ENCODE results near the gene PHF21A. TPM values are rescaled to one million over a fixed set of nuclear protein-coding genes. Genes with fewer than 3 reads are reported as not detected.
"Not testable (repeated sequence)": the region's sequence is repeated elsewhere in the genome, so short reads cannot be mapped to it uniquely, and the experiment has no call there.

The PHF21A gene
- total RNA-seq, 1 experiment from 2014 or later, result 6.4 TPM

- Histone ChIP-seq H3K27ac (no peak overlapping the region), H3K36me3 (no peaks in the 10 kb centered on the region), H3K4me1 (replicated peaks) (no peaks in the 10 kb centered on the region), H3K4me3 (no peak overlapping the region), H3K9me3 (replicated peaks) (no peaks in the 10 kb centered on the region), H3K27me3 (replicated peaks) (no peaks in the 10 kb centered on the region)
- no peak for DNase-seq (ENCODE audit: low read depth in 1 of 2, low spot score in 2 of 2)
These were observed 126.6 kb downstream of the PHF21A start for GRCh38 chr11:45994371-45995341.

- no peaks in the 10 kb centered on the region for H3K4me1 ChIP-seq (replicated peaks)
- H3K27me3 ChIP-seq (replicated peaks), result no peaks in the 10 kb centered on the region
- H3K4me3 ChIP-seq, result no peak overlapping the region
- H3K36me3 ChIP-seq, result no peaks in the 10 kb centered on the region
- no peaks in the 10 kb centered on the region for H3K9me3 ChIP-seq (replicated peaks)
- H3K27ac ChIP-seq, result no peak overlapping the region
- DNase-seq (ENCODE audit: low read depth in 1 of 2, low spot score in 2 of 2), result no peak
These were observed 127.7 kb downstream of the PHF21A start for GRCh38 chr11:45993531-45994001.

- H3K4me3 ChIP-seq, result no peak overlapping the region
- H3K4me1 ChIP-seq (replicated peaks), result no peaks in the 10 kb centered on the region
- no peak for DNase-seq (ENCODE audit: low read depth in 1 of 2, low spot score in 2 of 2)
- no peak overlapping the region for H3K27ac ChIP-seq
- H3K36me3 ChIP-seq, result no peaks in the 10 kb centered on the region
- H3K9me3 ChIP-seq (replicated peaks), result no peaks in the 10 kb centered on the region
- no peaks in the 10 kb centered on the region for H3K27me3 ChIP-seq (replicated peaks)
These were observed 132.3 kb downstream of the PHF21A start for GRCh38 chr11:45988921-45989320.

- peaks cover 9% of the 10 kb centered on the region for H3K4me1 ChIP-seq (replicated peaks)
- no peak overlapping the region for H3K4me3 ChIP-seq
These were observed 136.0 kb downstream of the PHF21A start for GRCh38 chr11:45985212-45985611.

GRCh38 chr11:45984192-45984591, 137.1 kb downstream of the PHF21A start:
- no peak for DNase-seq (ENCODE audit: low read depth in 1 of 2, low spot score in 2 of 2)

More at GRCh38 chr11:45985212-45985611, 136.0 kb downstream of the PHF21A start:
- no peaks in the 10 kb centered on the region for H3K36me3 ChIP-seq
- no peaks in the 10 kb centered on the region for H3K9me3 ChIP-seq (replicated peaks)
- no peaks in the 10 kb centered on the region for H3K27me3 ChIP-seq (replicated peaks)
- no peak for DNase-seq (ENCODE audit: low read depth in 1 of 2, low spot score in 2 of 2)
- no peak overlapping the region for H3K27ac ChIP-seq

GRCh38 chr11:45983471-45983845, 137.8 kb downstream of the PHF21A start:
- Histone ChIP-seq H3K36me3 (peaks cover 8% of the 10 kb centered on the region; the same call in 1 of the 2 replicates), H3K4me1 (replicated peaks) (peaks cover 9% of the 10 kb centered on the region), H3K9me3 (replicated peaks) (no peaks in the 10 kb centered on the region), H3K27ac (no peak overlapping the region), H3K27me3 (replicated peaks) (no peaks in the 10 kb centered on the region), H3K4me3 (no peak overlapping the region)
- DNase-seq (ENCODE audit: low read depth in 1 of 2, low spot score in 2 of 2), result no peak

More at GRCh38 chr11:45984192-45984591, 137.1 kb downstream of the PHF21A start:
- Histone ChIP-seq H3K27ac (no peak overlapping the region), H3K9me3 (replicated peaks) (no peaks in the 10 kb centered on the region), H3K27me3 (replicated peaks) (no peaks in the 10 kb centered on the region), H3K4me3 (no peak overlapping the region), H3K4me1 (replicated peaks) (peaks cover 9% of the 10 kb centered on the region), H3K36me3 (peaks cover 4% of the 10 kb centered on the region; the same call in 1 of the 2 replicates)

GRCh38 chr11:45982656-45983470, 138.4 kb downstream of the PHF21A start:
- Histone ChIP-seq H3K27ac (no peak overlapping the region), H3K4me1 (replicated peaks) (peaks cover 9% of the 10 kb centered on the region), H3K4me3 (no peak overlapping the region), H3K36me3 (peaks cover 11% of the 10 kb centered on the region; the same call in 1 of the 2 replicates), H3K27me3 (replicated peaks) (no peaks in the 10 kb centered on the region), H3K9me3 (replicated peaks) (no peaks in the 10 kb centered on the region)
- peak; percentile 64 to 65 for DNase-seq (ENCODE audit: low read depth in 1 of 2, low spot score in 2 of 2)

- peaks cover 11% of the 10 kb centered on the region; the same call in 1 of the 2 replicates for H3K36me3 ChIP-seq
- H3K27ac ChIP-seq; H3K4me1 ChIP-seq (replicated peaks): not testable (repeated sequence)
These were observed 139.4 kb downstream of the PHF21A start for GRCh38 chr11:45981826-45982225.

GRCh38 chr11:45974806-45975205, 146.4 kb downstream of the PHF21A start:
- no peak for DNase-seq (ENCODE audit: low read depth in 1 of 2, low spot score in 2 of 2)
- H3K4me1 ChIP-seq (replicated peaks), result no peaks in the 10 kb centered on the region
- no peak overlapping the region for H3K4me3 ChIP-seq
- H3K27ac ChIP-seq, result no peak overlapping the region
- no peaks in the 10 kb centered on the region for H3K27me3 ChIP-seq (replicated peaks)
- no peaks in the 10 kb centered on the region for H3K9me3 ChIP-seq (replicated peaks)
- H3K36me3 ChIP-seq, result peaks cover 17% of the 10 kb centered on the region; the same call in 1 of the 2 replicates

More at GRCh38 chr11:45981826-45982225, 139.4 kb downstream of the PHF21A start:
- H3K9me3 ChIP-seq (replicated peaks); DNase-seq (ENCODE audit: low read depth in 1 of 2, low spot score in 2 of 2); H3K4me3 ChIP-seq; H3K27me3 ChIP-seq (replicated peaks): not testable (repeated sequence)

GRCh38 chr11:45973601-45974000, 147.7 kb downstream of the PHF21A start:
- no peaks in the 10 kb centered on the region for H3K27me3 ChIP-seq (replicated peaks)
- H3K4me3 ChIP-seq, result no peak overlapping the region
- peaks cover 10% of the 10 kb centered on the region; the same call in 1 of the 2 replicates for H3K36me3 ChIP-seq
- DNase-seq (ENCODE audit: low read depth in 1 of 2, low spot score in 2 of 2), result no peak
- no peaks in the 10 kb centered on the region for H3K4me1 ChIP-seq (replicated peaks)
- no peaks in the 10 kb centered on the region for H3K9me3 ChIP-seq (replicated peaks)
- H3K27ac ChIP-seq, result no peak overlapping the region

- no peak for DNase-seq (ENCODE audit: low read depth in 1 of 2, low spot score in 2 of 2)
- H3K9me3 ChIP-seq (replicated peaks), result no peaks in the 10 kb centered on the region
These were observed 152.4 kb downstream of the PHF21A start for GRCh38 chr11:45968901-45969300.

GRCh38 chr11:45967506-45967905, 153.7 kb downstream of the PHF21A start:
- DNase-seq (ENCODE audit: low read depth in 1 of 2, low spot score in 2 of 2), result no peak
- Histone ChIP-seq H3K36me3 (peaks cover 9% of the 10 kb centered on the region), H3K27me3 (replicated peaks) (no peaks in the 10 kb centered on the region), H3K27ac (no peak overlapping the region), H3K4me1 (replicated peaks) (no peaks in the 10 kb centered on the region), H3K4me3 (no peak overlapping the region), H3K9me3 (replicated peaks) (no peaks in the 10 kb centered on the region)

More at GRCh38 chr11:45968901-45969300, 152.4 kb downstream of the PHF21A start:
- Histone ChIP-seq H3K4me3 (no peak overlapping the region), H3K27ac (no peak overlapping the region), H3K36me3 (peaks cover 9% of the 10 kb centered on the region), H3K4me1 (replicated peaks) (no peaks in the 10 kb centered on the region), H3K27me3 (replicated peaks) (no peaks in the 10 kb centered on the region)

- Histone ChIP-seq H3K9me3 (replicated peaks) (no peaks in the 10 kb centered on the region), H3K4me3 (no peak overlapping the region), H3K27me3 (replicated peaks) (no peaks in the 10 kb centered on the region), H3K36me3 (peaks cover 6% of the 10 kb centered on the region), H3K27ac (no peak overlapping the region), H3K4me1 (replicated peaks) (no peaks in the 10 kb centered on the region)
- DNase-seq (ENCODE audit: low read depth in 1 of 2, low spot score in 2 of 2), result peak; percentile 73 to 78
These were observed 156.3 kb downstream of the PHF21A start for GRCh38 chr11:45964911-45965389.
